GM21360 (cell line): ENCODE results near the gene NTRK2.

ENCODE experiments used
- ATAC-seq: cut with Tn5 transposase; IDR thresholded peaks from one replicate; pipeline ENCODE4 v1.9.1; 2021; ENCODE audit warnings: mild to moderate bottlenecking, moderate library complexity; ENCODE audit not compliant: unreplicated experiment

The NTRK2 gene

DNA sequence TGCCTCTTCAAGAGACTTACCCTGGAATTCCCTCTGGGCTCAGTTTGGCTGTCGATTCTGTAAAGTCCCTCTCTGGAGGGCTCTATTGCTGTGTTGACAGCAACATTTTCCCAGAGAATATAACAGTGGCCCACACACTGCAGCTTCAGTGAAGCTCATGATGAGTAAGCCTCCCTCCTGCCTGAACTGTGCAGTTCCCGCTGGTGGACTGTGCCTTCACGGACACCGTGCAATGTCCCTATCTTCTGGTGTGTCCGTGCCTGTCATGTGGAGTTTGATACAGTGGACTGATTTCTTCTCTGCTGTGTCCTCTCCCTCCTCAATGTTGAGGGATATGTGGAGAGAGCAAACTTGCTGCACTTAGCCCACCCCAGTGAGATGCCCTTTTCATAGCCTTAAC is 109.0 kb downstream of the NTRK2 start:
- no peak for ATAC-seq

DNA sequence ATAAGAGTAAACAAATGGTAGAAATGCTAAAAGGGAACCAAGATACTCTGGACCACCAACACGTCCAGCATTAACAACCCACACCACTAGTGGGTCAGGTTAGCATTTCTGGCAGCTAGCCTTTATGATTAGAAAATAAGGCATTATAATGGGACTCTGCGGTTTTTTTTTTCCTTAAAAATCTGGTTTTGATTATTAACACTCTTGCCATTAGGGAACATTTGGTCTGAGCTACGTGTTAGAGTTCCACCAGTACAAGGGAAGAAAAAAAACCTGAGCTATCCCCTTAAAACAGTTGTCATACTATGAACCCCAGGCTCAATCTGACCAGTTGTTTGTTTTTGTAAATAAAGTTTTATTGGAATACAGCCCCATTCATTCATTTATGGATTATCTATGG is 110.4 kb downstream of the NTRK2 start:
- ATAC-seq = no peak

DNA sequence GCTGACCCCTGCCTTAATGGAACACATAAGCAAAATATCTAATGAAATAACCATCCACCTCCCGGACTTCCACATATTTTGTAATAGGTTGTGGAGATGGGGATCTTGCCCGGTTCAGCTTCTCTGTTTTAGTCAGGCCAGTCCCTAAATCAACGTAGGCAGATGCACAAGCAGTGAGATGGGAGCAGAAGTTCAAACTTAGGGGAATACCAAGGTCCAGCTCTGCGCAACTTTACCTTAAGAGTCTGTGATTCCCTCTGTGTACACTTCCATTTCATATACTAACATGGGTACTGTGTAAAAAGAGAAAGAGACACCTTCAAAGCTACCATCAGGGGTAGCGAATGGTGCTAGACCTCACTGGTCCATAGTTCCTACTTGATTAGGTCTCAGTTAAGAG is 110.9 kb downstream of the NTRK2 start:
- ATAC-seq = no peak

DNA sequence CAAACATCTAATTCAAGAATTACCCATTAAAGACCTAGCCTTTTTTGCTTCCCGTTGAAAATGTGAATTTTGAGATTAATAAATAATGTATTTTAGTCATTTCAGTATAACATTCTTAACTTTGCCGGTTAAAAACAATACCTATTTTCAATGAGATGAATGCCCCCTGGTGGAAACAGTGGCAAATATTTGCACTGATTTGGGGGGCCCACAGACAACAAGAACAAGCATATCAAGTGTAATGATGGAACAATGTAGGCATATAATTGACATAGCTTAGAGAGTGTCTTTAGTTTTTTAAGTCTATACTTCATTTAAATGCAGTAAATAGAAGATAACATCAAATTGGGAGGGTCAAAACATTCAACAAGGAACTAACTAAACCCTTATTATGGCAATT is 111.9 kb downstream of the NTRK2 start:
- no peak for ATAC-seq

DNA sequence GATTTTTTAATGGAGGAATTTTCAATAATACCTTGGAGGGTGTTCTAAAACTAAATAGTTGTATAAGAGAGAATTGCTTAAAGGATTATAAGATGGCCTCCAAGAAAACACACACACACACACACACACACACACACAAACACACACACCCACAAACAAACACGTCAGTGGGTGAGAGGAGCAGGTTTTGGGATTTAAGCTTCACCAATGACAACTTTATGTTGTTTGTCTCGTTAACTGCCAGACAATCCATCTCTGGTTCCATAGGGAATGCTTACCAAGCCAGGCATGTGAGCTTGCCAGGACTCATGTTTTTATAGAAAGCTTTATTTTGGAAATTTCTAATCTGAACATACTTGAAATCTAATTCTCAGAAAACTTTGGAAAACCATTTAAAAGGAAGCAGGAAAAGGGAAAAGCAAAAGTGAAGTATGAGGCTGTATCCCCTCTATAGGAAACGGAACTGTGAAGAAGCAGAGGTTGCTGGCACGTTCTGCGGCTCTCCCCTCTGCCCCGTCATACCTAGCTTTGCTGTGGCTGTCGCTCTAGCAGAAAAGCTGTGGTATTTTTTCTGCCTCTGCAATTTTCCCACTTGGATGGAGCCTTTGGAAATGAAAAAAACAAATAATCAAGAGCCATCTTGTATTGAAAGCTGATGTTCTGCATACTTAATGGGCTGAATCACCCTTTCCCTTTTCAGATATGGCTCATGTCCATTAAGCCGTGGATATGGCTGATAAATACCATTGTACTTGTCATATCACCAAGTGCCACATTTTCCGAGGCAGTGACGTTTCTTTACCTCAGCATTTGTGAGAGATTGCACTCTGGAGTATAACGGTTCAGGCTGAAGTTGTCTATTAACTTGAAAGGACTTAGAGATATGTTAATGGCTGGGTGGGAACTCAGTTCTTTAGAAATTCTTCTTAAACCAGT is 112.7 kb downstream of the NTRK2 start:
- no peak for ATAC-seq

DNA sequence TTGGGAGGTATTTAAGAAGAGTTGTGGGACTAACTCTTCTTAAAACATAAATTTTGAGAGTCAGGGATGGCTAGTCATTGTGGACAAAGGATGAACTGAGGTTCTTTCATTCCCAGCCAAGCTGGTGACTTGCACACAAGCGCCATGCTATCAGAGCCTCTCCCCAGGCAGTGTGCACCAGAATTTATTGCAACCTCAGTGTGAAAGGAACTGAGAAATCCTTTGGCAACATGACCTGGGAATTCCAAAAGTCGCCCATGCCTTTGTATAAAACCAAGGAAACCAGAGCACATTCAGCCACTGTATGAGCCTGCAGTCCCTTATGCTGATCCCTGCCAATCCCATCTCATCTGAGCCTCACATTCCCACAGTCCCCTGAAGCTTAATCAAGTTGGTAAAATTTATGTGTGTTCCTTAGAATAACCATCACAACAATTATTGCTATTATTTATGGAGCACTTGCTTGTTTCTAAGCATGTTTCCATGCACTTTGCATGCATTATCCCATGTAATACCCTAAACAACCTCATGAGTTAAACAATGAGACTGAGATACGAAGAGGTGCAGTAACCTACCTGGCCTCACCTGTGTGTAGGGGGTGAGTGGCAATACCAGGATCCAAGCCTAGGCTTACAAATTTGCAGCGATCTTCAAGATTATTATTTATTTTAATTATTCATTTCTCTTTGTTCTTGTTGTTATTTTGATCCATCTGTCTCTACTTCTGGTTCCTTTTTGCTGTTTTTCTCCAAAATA is 116.4 kb downstream of the NTRK2 start:
- no peak for ATAC-seq

DNA sequence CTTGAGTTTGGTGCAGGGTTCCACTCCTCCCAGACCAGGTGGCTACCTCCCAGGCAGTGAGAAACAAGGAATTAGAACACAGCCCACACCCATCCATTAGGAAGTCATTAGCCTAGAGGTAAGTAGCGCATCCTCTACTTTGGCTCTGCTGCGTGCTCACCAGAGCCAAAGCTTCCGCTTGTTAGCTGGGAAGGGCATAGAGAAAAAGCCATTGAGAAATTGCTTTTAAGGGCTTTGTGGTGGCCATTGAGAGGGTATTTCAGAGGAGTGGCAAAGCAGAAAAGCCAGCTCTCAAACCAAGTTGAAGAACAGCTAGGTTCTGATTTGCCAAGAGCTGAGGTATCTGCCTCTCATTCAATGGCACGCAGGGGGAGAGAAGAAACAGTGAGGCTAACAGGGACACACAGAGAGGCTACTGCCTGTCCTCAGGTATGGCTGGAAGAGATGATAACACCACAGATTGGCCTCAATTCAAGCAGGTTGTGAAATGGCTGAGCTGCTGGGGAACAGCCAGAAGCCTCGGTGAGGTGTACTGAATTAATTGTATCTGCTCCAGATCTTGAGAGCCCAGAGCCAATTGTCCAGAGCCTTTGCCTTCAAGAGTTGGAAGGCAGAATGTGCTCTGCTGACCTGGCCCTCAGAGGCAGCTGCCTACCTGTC is 119.4 kb downstream of the NTRK2 start:
- ATAC-seq = no peak

DNA sequence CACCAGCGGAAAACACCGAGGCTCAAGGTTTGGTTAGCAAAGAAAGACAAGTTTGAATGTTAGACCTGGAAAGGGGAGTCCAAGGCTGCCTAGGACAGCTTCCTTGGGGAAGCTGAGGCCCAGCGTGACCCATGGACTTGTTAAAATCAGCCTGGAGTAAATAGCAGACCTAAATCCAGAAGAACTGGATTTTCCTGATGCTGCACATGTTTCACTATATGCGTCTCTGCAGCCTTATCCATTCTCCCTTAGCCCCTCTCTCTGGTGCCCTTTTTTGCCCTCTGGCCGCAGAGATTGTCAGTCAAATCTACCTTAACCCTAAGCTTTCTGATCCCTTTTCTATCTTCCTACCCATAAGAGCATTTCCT is 119.9 kb downstream of the NTRK2 start:
- ATAC-seq = no peak

DNA sequence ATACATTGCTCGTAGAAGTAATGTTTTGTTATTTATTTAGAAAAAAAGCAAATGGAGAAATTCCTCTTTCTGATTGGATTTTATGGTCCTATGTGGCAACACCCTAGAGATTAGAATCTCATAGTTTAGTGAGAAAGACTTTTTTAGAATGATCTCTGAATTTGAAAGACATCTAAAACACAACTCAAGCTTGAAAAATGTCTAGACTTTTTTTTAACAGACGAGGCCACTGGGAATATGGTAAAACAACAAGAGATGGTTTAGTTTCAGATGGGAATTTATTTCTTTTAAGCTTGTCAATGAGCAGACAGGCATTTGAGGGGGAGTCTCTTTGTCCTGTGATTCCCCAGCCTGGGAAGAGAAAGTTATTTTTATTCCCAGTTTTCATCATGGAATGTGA is 122.1 kb downstream of the NTRK2 start:
- no peak for ATAC-seq

DNA sequence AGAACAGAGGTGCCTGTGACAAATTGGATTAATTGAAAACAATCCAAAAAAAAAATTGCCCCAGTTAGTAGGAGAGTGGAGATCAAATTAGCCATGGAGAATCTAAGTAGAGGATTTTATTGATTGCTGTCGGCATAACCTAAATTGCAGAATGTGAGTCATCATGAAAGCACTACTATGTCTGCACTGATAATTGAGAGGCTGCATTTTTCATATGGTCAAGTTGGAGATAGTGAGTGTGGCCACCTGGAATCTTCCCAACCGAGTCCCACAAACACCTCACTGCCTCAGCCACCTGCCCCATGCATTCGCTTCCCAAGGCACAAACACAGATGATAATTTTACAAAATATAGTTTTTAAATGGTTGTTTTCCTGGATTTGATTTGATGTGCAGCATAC is 123.7 kb downstream of the NTRK2 start:
- no peak for ATAC-seq

DNA sequence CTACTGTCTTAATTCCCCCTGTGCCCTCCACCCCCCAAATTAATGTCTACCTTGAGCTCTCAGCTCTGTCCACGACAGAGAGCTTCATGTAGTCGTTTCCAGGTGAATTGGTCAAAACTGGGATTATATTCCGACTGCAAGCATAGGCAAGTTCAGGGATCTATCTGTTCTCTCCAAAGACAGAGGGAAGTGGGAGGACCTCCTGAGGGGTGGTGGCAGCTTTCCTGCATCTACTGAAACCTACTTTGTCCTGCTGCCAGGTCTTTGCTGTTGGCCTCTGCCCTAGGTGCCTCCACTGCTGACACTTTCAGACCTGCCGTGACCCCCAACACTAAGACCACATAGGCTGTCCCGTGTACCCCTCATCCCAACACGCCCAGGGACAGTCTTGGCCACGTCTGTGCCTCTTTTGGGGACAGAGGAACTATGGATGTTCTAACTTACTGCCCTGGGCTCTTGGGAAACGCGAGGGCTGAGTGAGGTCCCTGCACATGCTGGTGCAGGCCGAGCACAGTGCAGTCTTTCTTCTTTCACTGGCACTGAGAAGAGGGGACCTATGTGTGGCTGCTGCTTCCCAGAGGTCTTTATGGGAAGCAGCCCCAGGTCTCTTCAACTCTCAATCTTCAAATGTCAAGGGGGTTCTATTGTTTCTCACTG is 125.6 kb downstream of the NTRK2 start:
- ATAC-seq = no peak

DNA sequence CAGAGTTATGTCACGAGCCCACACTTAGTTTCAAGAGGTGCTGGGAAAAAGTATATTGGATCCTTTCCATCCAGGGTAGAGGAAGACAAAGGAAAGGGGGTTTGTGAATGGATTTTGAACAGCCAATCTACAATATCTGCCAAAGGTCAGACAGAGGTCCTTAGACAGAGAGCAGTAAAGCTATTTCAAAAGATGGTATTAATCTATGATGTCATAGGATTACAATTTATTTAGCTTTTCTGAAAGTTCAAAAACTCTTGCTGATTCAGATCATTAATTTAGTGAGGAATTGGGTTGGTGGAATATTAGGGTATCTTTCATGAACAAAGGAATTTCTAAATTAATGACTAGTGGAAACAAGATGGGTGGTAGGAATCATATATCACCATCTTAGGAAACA is 126.9 kb downstream of the NTRK2 start:
- ATAC-seq = no peak

DNA sequence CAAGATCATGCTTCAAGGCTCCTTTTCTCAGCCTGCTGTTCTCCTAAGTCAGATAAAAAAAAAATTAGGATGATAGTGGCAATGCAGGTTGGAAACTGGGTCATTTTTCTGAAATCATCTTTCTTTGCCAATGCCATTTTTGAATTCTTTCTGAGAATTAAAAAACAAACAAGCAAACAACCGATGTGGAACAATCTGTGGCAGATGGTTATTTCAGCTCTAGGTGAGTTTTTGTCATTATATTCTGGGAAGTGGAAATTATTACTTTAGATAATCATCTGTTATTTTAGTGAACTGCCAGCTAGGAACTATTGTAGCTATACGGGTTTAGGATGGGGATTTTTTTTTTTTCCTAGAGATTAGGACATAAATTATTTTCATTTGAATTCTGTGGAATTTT is 129.7 kb downstream of the NTRK2 start:
- ATAC-seq = no peak

DNA sequence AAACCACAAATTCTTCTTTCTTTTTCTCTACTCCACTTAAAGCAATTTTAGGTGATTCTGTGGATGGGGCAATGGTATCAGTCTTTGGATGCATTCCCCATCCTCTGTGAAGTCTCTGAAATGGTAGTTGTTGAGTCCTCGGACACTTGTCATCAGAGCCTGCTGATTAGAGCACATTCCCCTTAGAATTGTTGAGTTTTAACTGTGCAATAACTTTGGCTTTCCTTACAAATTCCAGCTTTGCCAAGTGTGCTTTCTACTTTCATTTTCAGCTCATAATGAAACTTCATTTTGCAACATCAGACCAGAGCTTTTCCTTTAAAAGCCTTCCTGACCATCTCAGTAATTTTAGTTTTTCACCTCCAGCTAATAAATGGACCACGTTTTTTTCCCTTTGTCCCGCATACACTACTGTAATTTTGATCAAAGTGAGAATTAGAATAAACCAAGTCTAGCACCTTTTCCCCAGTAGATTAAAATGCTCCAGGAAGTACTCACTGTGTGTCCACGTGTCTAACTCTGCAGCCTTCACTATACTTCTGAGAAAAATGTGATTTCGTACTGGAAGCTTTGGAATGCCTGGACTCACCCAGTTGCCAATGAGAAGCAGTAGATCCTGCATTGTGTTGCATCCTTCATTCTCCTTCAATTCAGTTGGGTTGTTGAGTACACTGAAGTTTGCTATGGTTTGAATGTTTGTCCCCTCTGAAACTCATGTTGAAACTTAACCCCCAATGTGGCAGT is 135.6 kb downstream of the NTRK2 start:
- ATAC-seq = no peak

DNA sequence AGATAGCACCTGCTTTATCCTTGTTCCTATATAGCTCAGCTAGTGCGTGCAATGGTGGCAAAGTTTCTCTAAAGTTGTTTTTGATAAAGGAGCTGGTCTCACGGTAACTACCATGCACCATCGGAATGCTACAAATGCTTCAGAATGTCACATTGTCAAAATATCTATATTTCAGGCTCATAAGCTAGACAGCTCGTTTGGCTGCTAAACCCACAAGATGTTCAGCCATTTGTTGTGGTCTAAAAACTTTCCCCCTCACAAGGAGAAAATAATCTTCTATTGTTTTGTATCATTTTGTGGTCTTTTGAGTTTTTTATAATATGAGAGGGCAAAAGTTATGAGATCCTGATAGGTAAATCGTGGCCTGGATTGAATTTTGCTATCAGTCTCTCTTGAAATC is 137.9 kb downstream of the NTRK2 start:
- ATAC-seq = no peak

DNA sequence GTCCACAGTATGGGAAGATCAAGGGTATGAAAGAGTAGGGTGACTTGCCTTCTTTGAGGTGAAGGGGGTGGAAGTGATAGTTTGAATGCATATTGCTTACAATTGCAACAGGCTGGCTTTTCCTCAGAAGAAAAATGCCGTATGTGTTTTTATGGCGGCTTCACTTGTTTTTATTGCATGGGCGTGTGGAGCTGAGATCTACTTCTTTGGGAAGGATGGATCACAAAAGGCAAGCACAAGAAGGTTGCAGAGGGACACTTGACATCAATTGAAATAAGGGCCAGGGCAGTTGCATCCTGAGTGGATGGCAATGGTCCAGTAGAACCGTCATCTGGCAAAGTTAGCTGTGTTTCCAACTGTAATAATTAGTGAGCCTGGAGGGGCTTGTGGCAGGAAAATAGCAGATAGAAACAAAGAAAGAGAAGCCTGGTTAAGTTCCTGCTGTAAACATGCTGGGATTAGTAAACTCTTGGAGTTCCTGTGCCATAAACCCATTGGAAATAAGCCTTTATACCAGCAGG is 138.4 kb downstream of the NTRK2 start:
- no peak for ATAC-seq

DNA sequence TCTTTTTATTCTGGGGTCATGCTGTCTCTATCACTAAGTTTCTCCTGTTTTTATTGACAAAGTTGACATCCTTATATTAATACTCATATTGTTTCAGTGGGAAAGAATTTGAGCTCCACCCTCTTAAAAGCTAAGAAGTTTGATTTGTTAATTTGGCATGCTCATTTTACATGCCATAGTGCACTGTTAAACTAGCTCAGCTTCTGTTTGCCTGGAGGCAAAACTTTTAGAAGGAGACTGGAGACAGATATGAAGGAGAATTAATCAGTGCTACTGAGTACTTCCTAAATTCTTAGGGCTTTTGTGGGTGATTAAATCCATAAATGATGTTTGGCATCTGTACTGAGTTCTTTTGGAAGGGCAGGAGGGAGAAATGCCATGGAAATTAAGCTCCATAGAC is 138.9 kb downstream of the NTRK2 start:
- ATAC-seq = no peak

DNA sequence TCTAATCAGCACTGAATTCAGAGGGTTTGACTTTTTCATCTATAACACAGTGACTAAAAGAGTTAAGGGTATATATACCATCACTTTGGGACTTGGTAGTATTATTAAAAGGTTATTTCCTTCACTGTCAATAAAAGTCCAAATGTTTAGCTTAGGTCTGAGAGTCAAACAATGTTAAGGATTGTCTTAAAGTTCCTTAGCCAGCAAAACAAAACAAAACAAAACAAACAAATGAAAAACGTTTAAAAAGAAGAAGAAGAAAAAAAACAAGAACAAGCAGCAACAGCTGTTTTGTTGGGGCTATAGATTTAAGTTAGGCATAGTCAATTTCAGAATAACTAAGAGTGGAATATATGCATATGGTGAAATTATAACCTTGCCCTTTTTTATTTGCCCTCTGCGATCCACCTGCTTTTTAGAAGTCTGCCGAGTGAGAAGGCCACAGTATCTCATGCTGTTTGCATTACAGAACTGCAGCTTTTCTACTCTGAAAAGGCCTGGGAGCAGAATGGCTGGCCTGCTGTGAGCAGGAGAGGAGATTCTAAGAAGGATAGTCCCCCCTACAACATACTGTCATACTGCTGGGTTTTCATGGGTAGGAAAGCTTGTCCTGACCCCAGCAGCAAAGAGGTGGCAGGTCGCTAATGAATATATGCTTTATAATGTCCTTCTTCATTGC is 141.7 kb downstream of the NTRK2 start:
- ATAC-seq = no peak

DNA sequence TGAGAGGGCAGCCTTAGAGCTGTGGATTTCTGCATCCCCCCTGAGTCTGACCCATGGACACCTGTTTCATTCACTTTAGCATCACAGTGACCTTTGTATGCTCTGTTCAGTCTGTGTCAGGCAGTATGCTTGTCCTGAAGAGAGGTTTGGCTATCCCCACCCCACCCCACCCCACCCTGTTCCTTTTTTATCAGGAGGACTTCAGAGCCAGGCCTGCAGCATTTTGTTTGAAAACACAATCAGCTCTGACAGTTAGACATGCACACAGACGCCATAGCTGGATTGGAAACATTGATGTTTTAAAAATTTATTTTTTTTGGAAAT is 142.2 kb downstream of the NTRK2 start:
- no peak for ATAC-seq

DNA sequence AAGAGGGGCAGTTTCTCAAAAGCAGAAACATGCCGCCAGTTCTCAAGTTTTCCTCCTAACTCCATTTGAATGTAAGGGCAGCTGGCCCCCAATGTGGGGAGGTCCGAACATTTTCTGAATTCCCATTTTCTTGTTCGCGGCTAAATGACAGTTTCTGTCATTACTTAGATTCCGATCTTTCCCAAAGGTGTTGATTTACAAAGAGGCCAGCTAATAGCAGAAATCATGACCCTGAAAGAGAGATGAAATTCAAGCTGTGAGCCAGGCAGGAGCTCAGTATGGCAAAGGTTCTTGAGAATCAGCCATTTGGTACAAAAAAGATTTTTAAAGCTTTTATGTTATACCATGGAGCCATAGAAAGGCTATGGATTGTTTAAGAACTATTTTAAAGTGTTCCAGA is 142.8 kb downstream of the NTRK2 start:
- ATAC-seq = no peak
